ENCODE measurements around the gene NCS1.
"Not testable (repeated sequence)": the region's sequence is repeated elsewhere in the genome, so short reads cannot be mapped to it uniquely, and the experiment has no call there.

Gene NCS1

DNA sequence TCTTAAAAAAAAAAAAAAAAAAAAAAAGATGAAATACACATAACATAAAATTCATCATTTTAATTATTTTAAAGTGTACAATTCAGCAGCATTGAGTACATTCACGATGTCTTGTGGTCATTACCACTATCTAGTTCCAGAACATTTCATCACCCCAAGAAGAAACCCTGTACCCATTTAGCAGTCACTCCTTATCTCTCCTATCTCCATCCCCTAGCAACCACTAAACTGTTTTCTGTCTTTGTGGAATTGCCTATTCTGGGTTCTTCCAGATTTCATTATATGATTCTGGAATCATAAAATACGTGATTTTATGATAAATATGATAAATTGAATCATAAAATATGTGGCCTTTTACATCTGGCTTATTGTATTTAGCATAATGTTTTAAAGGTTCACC, 84.4 kb downstream of the NCS1 start:
- Histone ChIP-seq H3K4me1 (ENCODE audit: control insufficient read depth, insufficient read depth, low read length) (no peaks in the 10 kb centered on the region), H3K4me3 (ENCODE audit: low read depth, low read length) (no peak overlapping the region), H3K9me3 (ENCODE audit: control insufficient read depth, insufficient read depth, low read depth, low read length) (no peaks in the 10 kb centered on the region), H3K36me3 (ENCODE audit: control insufficient read depth in 2 of 2, insufficient read depth in 1 of 2, low read length in 2 of 2) (no peaks in the 10 kb centered on the region), H3K27ac (ENCODE audit: extremely low read depth, low read depth, low read length) (no peak overlapping the region)
- TF ChIP-seq ZNF341 (tag by site-specific recombination; IDR thresholded peaks at IDR 0.05; ENCODE audit: low read depth): no peak
- no peak for TF ChIP-seq ZNF175 (tag by site-specific recombination; IDR thresholded peaks at IDR 0.05)
- TF ChIP-seq, protein P1, sequence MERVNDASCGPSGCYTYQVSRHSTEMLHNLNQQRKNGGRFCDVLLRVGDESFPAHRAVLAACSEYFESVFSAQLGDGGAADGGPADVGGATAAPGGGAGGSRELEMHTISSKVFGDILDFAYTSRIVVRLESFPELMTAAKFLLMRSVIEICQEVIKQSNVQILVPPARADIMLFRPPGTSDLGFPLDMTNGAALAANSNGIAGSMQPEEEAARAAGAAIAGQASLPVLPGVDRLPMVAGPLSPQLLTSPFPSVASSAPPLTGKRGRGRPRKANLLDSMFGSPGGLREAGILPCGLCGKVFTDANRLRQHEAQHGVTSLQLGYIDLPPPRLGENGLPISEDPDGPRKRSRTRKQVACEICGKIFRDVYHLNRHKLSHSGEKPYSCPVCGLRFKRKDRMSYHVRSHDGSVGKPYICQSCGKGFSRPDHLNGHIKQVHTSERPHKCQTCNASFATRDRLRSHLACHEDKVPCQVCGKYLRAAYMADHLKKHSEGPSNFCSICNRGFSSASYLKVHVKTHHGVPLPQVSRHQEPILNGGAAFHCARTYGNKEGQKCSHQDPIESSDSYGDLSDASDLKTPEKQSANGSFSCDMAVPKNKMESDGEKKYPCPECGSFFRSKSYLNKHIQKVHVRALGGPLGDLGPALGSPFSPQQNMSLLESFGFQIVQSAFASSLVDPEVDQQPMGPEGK (tag by site-specific recombination; IDR thresholded peaks at IDR 0.05): no peak
- no peak for TF ChIP-seq TCF7L2 (IDR thresholded peaks at IDR 0.05; ENCODE audit: borderline replicate concordance, low read depth, low read length)
- TF ChIP-seq ZNF223 (tag by site-specific recombination; IDR thresholded peaks at IDR 0.05): no peak
- TF ChIP-seq YY2 (tag by site-specific recombination; IDR thresholded peaks at IDR 0.05): no peak
- TF ChIP-seq ZNF169 (tag by site-specific recombination; IDR thresholded peaks at IDR 0.05): no peak
- TF ChIP-seq KLF1 (tag by site-specific recombination; IDR thresholded peaks at IDR 0.05): no peak
- ChIA-PET CTCF (interaction anchor here (1.2 to 1.6 kb wide), 3 partner anchors 8 to 149 kb away, joined by 4 to 5 read pairs (median 4); no protein-coding TSS in a partner anchor), POLR2A (no interaction called here)

DNA sequence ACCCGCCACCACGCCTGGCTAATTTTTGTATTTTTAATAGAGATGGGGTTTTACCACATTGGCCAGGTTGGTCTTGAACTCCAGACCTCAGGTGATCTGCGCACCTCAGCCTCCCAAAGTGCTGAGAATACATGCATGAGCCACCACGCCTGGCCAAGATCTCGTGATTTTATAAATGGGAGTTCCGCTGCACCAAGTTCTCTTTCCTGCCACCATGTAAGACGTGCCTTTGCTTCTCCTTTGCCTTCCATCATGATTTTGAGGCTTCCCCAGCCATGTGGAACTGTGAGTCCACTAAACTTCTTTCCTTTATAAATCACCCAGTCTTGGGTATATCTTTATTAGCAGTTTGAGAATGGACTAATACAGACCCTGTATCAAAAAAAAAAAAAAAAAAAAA, 85.9 kb downstream of the NCS1 start:
- not testable (repeated sequence) for H3K27ac ChIP-seq (ENCODE audit: extremely low read depth, low read depth, low read length); H3K4me1 ChIP-seq (ENCODE audit: control insufficient read depth, insufficient read depth, low read length); H3K4me3 ChIP-seq (ENCODE audit: low read depth, low read length); H3K36me3 ChIP-seq (ENCODE audit: control insufficient read depth in 2 of 2, insufficient read depth in 1 of 2, low read length in 2 of 2); H3K9me3 ChIP-seq (ENCODE audit: control insufficient read depth, insufficient read depth, low read depth, low read length)
- ChIA-PET CTCF (interaction anchor here (0.7 to 2.7 kb wide), 5 partner anchors 12 to 225 kb away, joined by 3 to 17 read pairs (median 4); no protein-coding TSS in a partner anchor), POLR2A (interaction anchor here (0.6 kb wide), 1 partner anchor 18 kb away, joined by 4 read pairs; no protein-coding TSS in a partner anchor)

DNA sequence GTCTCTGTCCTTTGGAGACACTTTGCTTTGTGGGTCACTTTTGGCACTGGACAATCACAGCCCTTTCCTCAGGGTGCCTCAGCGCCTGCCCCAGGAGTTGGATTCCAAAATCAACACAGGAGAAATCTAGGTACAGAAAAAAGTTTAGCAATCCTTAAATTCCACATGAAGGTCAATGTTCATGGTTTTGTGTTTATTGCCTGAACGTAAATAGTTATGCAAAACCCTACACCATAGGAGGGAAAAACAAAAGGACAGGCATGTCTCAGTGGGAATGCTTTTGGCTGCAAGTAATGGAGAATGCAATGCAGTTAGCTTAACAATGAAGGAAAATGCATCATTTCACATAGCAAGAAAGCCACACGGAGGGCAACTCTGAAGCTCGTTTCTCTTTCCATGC, 86.8 kb downstream of the NCS1 start:
- ChIA-PET POLR2A (interaction anchor here (0.6 kb wide), 1 partner anchor 17 kb away, joined by 4 read pairs; no protein-coding TSS in a partner anchor), CTCF (interaction anchor here (0.6 to 2.7 kb wide), 5 partner anchors 9 to 22 kb away, joined by 3 to 17 read pairs (median 7); no protein-coding TSS in a partner anchor)
- no peak overlapping the region for H3K27ac ChIP-seq (ENCODE audit: extremely low read depth, low read depth, low read length)
- no peaks in the 10 kb centered on the region for H3K4me1 ChIP-seq (ENCODE audit: control insufficient read depth, insufficient read depth, low read length)
- no peaks in the 10 kb centered on the region for H3K9me3 ChIP-seq (ENCODE audit: control insufficient read depth, insufficient read depth, low read depth, low read length)
- H3K36me3 ChIP-seq (ENCODE audit: control insufficient read depth in 2 of 2, insufficient read depth in 1 of 2, low read length in 2 of 2): no peaks in the 10 kb centered on the region
- H3K4me3 ChIP-seq (ENCODE audit: low read depth, low read length): no peak overlapping the region
- TF ChIP-seq ZSCAN23 (tag by site-specific recombination; IDR thresholded peaks at IDR 0.05): no peak
- no peak for TF ChIP-seq ZNF433 (tag by site-specific recombination; IDR thresholded peaks at IDR 0.05; ENCODE audit: low read depth)
- TF ChIP-seq, protein P2, sequence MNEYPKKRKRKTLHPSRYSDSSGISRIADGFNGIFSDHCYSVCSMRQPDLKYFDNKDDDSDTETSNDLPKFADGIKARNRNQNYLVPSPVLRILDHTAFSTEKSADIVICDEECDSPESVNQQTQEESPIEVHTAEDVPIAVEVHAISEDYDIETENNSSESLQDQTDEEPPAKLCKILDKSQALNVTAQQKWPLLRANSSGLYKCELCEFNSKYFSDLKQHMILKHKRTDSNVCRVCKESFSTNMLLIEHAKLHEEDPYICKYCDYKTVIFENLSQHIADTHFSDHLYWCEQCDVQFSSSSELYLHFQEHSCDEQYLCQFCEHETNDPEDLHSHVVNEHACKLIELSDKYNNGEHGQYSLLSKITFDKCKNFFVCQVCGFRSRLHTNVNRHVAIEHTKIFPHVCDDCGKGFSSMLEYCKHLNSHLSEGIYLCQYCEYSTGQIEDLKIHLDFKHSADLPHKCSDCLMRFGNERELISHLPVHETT (tag by site-specific recombination; IDR thresholded peaks at IDR 0.05): no peak
- no peak for TF ChIP-seq ZNF843 (tag by site-specific recombination; IDR thresholded peaks at IDR 0.05)
- TF ChIP-seq ZNF350 (tag by site-specific recombination; IDR thresholded peaks at IDR 0.05): no peak
- TF ChIP-seq, protein P3, sequence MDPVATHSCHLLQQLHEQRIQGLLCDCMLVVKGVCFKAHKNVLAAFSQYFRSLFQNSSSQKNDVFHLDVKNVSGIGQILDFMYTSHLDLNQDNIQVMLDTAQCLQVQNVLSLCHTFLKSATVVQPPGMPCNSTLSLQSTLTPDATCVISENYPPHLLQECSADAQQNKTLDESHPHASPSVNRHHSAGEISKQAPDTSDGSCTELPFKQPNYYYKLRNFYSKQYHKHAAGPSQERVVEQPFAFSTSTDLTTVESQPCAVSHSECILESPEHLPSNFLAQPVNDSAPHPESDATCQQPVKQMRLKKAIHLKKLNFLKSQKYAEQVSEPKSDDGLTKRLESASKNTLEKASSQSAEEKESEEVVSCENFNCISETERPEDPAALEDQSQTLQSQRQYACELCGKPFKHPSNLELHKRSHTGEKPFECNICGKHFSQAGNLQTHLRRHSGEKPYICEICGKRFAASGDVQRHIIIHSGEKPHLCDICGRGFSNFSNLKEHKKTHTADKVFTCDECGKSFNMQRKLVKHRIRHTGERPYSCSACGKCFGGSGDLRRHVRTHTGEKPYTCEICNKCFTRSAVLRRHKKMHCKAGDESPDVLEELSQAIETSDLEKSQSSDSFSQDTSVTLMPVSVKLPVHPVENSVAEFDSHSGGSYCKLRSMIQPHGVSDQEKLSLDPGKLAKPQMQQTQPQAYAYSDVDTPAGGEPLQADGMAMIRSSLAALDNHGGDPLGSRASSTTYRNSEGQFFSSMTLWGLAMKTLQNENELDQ (tag by site-specific recombination; IDR thresholded peaks at IDR 0.05; ENCODE audit: low read depth): no peak
- no peak for TF ChIP-seq ZSCAN30 (tag by site-specific recombination; IDR thresholded peaks at IDR 0.05)
- no peak for TF ChIP-seq SP7 (tag by site-specific recombination; IDR thresholded peaks at IDR 0.05)
- no peak for TF ChIP-seq ZNF157 (tag by site-specific recombination; IDR thresholded peaks at IDR 0.05)
- TF ChIP-seq ZEB2 (tag by site-specific recombination; IDR thresholded peaks at IDR 0.05): no peak
- TF ChIP-seq ZNF561 (tag by site-specific recombination; IDR thresholded peaks at IDR 0.05; ENCODE audit: borderline replicate concordance): no peak
- no peak for TF ChIP-seq ZNF776 (tag by site-specific recombination; IDR thresholded peaks at IDR 0.05; ENCODE audit: borderline replicate concordance)
- no peak for TF ChIP-seq ZFP41 (tag by site-specific recombination; IDR thresholded peaks at IDR 0.05; ENCODE audit: borderline replicate concordance)
- TF ChIP-seq, protein P4, sequence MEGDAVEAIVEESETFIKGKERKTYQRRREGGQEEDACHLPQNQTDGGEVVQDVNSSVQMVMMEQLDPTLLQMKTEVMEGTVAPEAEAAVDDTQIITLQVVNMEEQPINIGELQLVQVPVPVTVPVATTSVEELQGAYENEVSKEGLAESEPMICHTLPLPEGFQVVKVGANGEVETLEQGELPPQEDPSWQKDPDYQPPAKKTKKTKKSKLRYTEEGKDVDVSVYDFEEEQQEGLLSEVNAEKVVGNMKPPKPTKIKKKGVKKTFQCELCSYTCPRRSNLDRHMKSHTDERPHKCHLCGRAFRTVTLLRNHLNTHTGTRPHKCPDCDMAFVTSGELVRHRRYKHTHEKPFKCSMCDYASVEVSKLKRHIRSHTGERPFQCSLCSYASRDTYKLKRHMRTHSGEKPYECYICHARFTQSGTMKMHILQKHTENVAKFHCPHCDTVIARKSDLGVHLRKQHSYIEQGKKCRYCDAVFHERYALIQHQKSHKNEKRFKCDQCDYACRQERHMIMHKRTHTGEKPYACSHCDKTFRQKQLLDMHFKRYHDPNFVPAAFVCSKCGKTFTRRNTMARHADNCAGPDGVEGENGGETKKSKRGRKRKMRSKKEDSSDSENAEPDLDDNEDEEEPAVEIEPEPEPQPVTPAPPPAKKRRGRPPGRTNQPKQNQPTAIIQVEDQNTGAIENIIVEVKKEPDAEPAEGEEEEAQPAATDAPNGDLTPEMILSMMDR (tag by site-specific recombination; IDR thresholded peaks at IDR 0.05): no peak
